ENCODE measurements around the gene ONECUT1. TPM values are rescaled to one million over a fixed set of nuclear protein-coding genes. Genes with fewer than 3 reads are reported as not detected.

The ONECUT1 gene
- total and polyA plus RNA-seq, 2 of the 8 experiments (the other 6 are each of a cell fraction or from before 2014, with no cell fraction given), result 0.65 to 6.4 TPM

- no peaks in the 10 kb centered on the region for H3K79me1 ChIP-seq (ENCODE audit: low read depth, low read length)
- peaks cover 0 to under 1% of the 10 kb centered on the region in 2 experiments; a peak in 2 of 4 replicates for H3K79me2 ChIP-seq (ENCODE audit: control insufficient read depth in 1 of 2, insufficient read depth in 2 of 2, low read length in 2 of 2)
- no peaks in the 10 kb centered on the region for H3K36me3 ChIP-seq (ENCODE audit: control insufficient read depth in 2 of 4, insufficient read depth in 4 of 4, low read length in 3 of 4)
- H2BK20ac ChIP-seq (ENCODE audit: low read length), result no peak overlapping the region
- H2AK5ac ChIP-seq (ENCODE audit: low read depth, low read length), result no peak overlapping the region
- H3K4ac ChIP-seq (replicated peaks; ENCODE audit: insufficient read length, low read depth, low read length), result no peak overlapping the region
- no peak for TF ChIP-seq JUND (IDR thresholded peaks at IDR 0.05; ENCODE audit: low read length)
- H3K4me1 ChIP-seq (replicated peaks in 1 of 4; ENCODE audit: control insufficient read depth in 3 of 4, insufficient read depth in 4 of 4, low read length in 3 of 4), result peaks cover 3 to 11% (median 9%) of the 10 kb centered on the region in 4 experiments
- POLR2A ChIA-PET (ENCODE audit: partially characterized antibody), result interaction anchor here (2.0 kb wide), 1 partner anchor 10 kb away, joined by 7 read pairs; no protein-coding TSS in a partner anchor
- no peak overlapping the region for H4K8ac ChIP-seq (ENCODE audit: extremely low read depth, insufficient read depth, low read length)
- DNase-seq (ENCODE audit: low read depth in 1 of 2, low spot score in 2 of 2), result no peak
- no peaks in the 10 kb centered on the region for H3K9me3 ChIP-seq (ENCODE audit: insufficient read depth in 2 of 2, low read depth in 1 of 2, low read length in 1 of 2)
- H2AFZ ChIP-seq (ENCODE audit: low read length), result no peak overlapping the region
- H2BK5ac ChIP-seq (ENCODE audit: low read depth, low read length), result no peak overlapping the region
- H4K5ac ChIP-seq (ENCODE audit: insufficient read length, low read depth, low read length), result no peak overlapping the region
- 77% methylated on average over 1 of the region's 1 CpG; no CpG with 5 or more reads in 1 of the 2 experiments for WGBS, 2 experiments (ENCODE audit: extremely low coverage in 1 of 2, insufficient coverage in 1 of 2, insufficient read length in 1 of 2, insufficient replicate concordance in 2 of 2, low coverage in 1 of 2, low lambda C conversion rate in 2 of 2, missing lambda C conversion rate in 1 of 2)
- no peak overlapping the region for H3K56ac ChIP-seq (replicated peaks; ENCODE audit: insufficient read length, low read depth, low read length)
- H3K27ac ChIP-seq (ENCODE audit: low read depth, low read length), result no peak overlapping the region
- H2BK15ac ChIP-seq (ENCODE audit: low read length), result no peak overlapping the region
- no peak overlapping the region for H3K18ac ChIP-seq (ENCODE audit: extremely low read depth, low read length)
- no peak overlapping the region for H2BK12ac ChIP-seq (ENCODE audit: low read depth, low read length)
- peaks cover 11% of the 10 kb centered on the region for H3K23me2 ChIP-seq (ENCODE audit: low read depth, low read length)
- H3K4me2 ChIP-seq (ENCODE audit: insufficient read depth in 1 of 2, low read depth in 2 of 2, low read length in 2 of 2), result no peak overlapping the region
- no peak overlapping the region for H3K23ac ChIP-seq (ENCODE audit: insufficient read length)
- FAIRE-seq, result no peak
- CTCF ChIA-PET (ENCODE audit: partially characterized antibody), result interaction anchor here (0.9 to 1.7 kb wide), 2 partner anchors 25 to 29 kb away, joined by 3 to 4 read pairs; no protein-coding TSS in a partner anchor
- H2BK120ac ChIP-seq (replicated peaks; ENCODE audit: low read depth, low read length), result no peak overlapping the region
- no peak overlapping the region for H3K9ac ChIP-seq (replicated peaks in 1 of 4; ENCODE audit: extremely low read depth in 1 of 4, low read depth in 3 of 4, low read length in 3 of 4)
- no peak overlapping the region for H3K4me3 ChIP-seq (ENCODE audit: extremely low read depth in 1 of 4, insufficient read depth in 2 of 4, low read depth in 3 of 4, low read length in 4 of 4)
- H3K27me3 ChIP-seq (replicated peaks in 1 of 4; ENCODE audit: control insufficient read depth in 3 of 4, extremely low read depth in 1 of 4, insufficient read depth in 3 of 4, low read length in 3 of 4), result peaks cover 3 to 11% (median 7%) of the 10 kb centered on the region in 4 experiments; a peak in 6 of 7 replicates
- H3K14ac ChIP-seq (ENCODE audit: insufficient read length), result no peak overlapping the region
- no peak overlapping the region for H4K91ac ChIP-seq (replicated peaks; ENCODE audit: insufficient read length, low read length)
- H4K20me1 ChIP-seq (replicated peaks in 1 of 2; ENCODE audit: control insufficient read depth in 1 of 2, insufficient read depth in 2 of 2, low read length in 2 of 2), result no peaks in the 10 kb centered on the region
Observed at GRCh38 chr15:52808441-52808840, 18.3 kb upstream of the ONECUT1 start.
